WTC11 (cell line): Measurements from ENCODE around the gene TASP1.

ENCODE experiments used
- AFF4 ChIP-seq: sonication (generic); formaldehyde crosslinking; IDR thresholded peaks from 2 replicates; pipeline ENCODE4 v1.8.1; 2023; ENCODE audit warnings: mild to moderate bottlenecking, missing genetic modification reagents, borderline replicate concordance
- CTCF ChIP-seq: fragments of 200-600 bp; IDR thresholded peaks from 2 replicates; pipeline ENCODE4 v1.8.0; 2022; ENCODE audit warnings: antibody characterized with exemption
- SP1 ChIP-seq: sonication (generic); formaldehyde crosslinking; conservative IDR thresholded peaks from 2 replicates; pipeline ENCODE4 v1.8.1; 2022; ENCODE audit warnings: missing genetic modification reagents
- ZBTB21 ChIP-seq: sonication (generic); formaldehyde crosslinking; IDR thresholded peaks from 2 replicates; pipeline ENCODE4 v1.8.1; 2023; ENCODE audit warnings: mild to moderate bottlenecking, missing genetic modification reagents, borderline replicate concordance
- ZSCAN18 ChIP-seq: fragments of 250-450 bp; sonication (Bioruptor Pico); IDR thresholded peaks from 2 replicates; pipeline ENCODE4 v2.1.2; 2022; ENCODE audit warnings: mild to moderate bottlenecking, moderate library complexity

- no peak for TF ChIP-seq AFF4 (CRISPR knock-in tag)
- no peak for TF ChIP-seq ZBTB21
- TF ChIP-seq SP1 (CRISPR knock-in tag): no peak
- no peak for TF ChIP-seq ZSCAN18 (CRISPR knock-in tag)
- no peak for TF ChIP-seq CTCF
Measured at GRCh38 chr20:13685623-13686022, 46.9 kb upstream of the TASP1 start.
